SKM-1 (cell line): ENCODE data around the gene GAPDH.
A peak's percentile ranks its signal among the peaks of the same experiment; 100 is the strongest.
"Not testable (repeated sequence)": the region's sequence is repeated elsewhere in the genome, so short reads cannot be mapped to it uniquely, and the experiment has no call there.

Experiments
- DNase-seq: peaks from one replicate; lab custom pipeline; 2025; ENCODE audit not compliant: unreplicated experiment; lab: John Stamatoyannopoulos, UW

GAPDH gene

DNA sequence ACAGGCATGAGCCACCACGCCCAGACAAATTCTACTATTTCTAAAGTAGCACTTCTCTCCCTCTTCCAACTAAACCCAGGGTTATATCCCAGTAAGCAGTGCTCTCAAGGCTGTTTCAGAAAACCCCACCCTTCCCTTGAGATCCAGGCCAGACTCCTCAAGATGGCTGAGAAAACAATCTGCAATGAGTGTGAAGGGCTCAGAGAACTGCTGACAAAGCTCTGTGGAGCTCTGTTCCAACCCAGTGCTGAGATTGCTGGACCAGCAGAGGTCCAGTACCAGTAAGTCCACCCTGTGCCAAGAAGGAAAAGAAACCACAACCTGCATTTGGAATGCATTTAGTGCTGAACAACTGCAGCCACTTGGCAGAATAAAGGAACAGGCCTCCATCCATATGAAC, 25.2 kb downstream of the GAPDH start:
- no peak for DNase-seq

- no peak for DNase-seq
These were observed 26.3 kb downstream of the GAPDH start for GRCh38 chr12:6560501-6561205.

DNA sequence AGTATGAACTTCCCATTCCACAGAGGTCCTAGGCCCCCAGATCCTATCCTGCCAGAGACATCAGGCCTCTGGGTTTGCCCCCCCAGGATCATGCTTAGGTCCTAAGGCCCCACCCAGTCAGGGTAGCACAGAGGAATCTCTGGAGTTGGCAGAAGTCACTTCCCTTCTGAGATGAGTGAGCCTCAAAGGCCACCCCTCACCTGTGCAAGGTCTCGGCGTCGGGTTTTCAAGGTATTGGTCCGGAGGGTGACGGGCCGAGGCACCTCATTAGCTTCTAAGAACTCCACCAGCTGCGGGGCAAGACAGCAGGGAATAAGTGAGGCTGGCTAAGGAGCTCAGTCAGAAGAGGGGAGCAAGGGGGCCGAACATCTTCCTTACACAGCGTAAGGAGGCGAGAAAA, 28.6 kb downstream of the GAPDH start:
- DNase-seq = no peak

GRCh38 chr12:6563448-6564050, 29.2 kb downstream of the GAPDH start:
- DNase-seq = peak; percentile 21

GRCh38 chr12:6567112-6567670, 32.9 kb downstream of the GAPDH start:
- DNase-seq = no peak

DNA sequence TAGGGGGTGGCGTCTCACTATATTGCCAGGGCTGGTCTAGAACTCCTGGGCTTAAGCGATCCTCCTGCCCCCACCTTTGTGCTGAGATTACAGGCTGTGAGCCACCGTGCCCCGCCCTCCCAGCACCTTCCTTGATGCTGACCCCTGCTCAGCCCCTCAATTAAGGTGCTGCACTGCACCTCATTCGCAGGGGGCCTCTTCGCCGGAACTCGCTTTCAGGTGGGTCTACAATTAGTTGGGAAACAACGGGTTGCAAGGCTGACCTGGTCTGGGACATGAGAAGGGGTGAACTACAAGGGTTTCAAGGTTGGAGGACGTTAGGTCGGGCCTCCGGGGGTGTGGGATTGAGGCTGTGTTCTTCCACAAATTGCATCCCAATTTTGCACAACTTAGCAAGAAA, 35.0 kb downstream of the GAPDH start:
- no peak for DNase-seq

GRCh38 chr12:6569786-6570185, 35.5 kb downstream of the GAPDH start:
- no peak for DNase-seq

GRCh38 chr12:6570264-6570887, 36.1 kb downstream of the GAPDH start:
- DNase-seq = no peak

DNA sequence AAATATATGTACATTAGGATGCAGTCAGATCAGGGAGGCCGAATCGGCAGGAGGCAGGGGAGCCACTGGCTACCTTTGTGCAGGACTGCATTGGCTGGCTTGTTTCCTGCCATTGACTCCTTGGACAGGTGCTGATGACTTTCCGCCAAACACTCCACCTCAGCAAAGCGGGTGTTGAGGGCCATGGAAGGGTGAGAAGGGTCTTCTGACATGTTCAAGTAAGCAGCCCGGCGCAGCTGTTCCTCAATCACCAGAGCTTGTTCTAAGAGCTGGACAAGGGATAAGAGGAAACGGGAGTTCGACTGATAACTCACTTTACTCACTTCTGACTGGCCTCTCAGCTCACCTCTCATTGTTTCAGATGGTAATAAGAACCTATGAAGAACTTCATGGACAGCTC, 38.7 kb downstream of the GAPDH start:
- DNase-seq = no peak

- no peak for DNase-seq
These were observed 40.4 kb downstream of the GAPDH start for GRCh38 chr12:6574576-6575295.

GRCh38 chr12:6575648-6576047, 41.3 kb downstream of the GAPDH start:
- no peak for DNase-seq

DNA sequence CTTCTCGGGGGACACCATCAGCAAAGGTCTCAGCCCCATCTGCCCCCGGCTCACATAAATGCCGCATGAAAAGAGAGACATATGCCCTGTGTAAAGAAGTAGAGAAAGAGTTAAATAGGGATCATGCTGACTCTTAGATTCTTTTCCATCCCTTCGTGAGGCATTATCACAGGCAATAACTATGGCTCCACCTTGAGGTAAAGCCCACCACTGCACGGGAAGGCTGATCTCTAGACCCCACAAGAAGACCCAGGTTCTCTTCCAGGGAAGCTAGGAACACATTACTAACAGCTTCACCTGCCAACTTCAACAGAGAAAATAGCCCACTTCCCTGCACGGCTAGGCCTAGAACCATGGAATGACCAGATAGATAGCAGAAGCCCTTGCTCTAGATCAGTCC, 47.9 kb downstream of the GAPDH start:
- no peak for DNase-seq

DNA sequence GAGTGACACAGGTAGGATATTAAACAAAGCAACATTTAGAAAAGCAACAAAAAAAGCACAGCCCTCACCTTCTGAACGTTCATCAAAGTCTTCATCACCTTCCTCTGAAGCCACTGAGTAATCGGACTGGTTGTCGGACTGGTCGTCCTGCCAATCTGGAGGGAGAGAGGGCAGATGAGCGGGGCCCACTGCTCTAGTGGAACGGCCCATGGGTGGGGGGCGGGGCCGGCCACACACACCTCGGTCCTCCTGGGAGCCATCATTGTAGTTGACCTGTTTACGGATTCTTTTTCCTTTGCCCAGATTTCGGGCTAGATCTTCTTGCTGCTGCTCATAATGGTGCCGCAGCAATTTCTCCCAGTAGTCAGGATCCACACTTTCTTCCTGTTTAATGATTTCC, 48.6 kb downstream of the GAPDH start:
- no peak for DNase-seq

DNA sequence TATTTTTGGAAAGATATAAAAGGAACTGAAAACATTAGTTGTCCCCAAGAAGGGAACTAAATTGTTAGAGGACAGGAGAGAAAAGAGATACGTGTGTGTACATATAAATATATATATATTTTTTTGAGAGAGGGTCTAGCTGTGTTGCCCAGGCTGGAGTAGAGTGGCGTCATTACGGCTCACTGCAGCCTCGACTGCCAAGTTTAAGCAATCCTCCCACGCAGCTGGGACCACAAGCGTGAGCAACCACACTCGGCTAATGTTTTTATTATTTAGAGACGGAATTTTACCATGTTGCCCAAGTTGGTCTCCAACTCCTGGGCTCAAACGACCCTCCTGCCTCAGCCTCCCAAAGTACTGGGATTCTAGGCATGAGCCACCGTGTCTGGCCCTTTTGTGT, 50.0 kb downstream of the GAPDH start:
- DNase-seq = no peak

DNA sequence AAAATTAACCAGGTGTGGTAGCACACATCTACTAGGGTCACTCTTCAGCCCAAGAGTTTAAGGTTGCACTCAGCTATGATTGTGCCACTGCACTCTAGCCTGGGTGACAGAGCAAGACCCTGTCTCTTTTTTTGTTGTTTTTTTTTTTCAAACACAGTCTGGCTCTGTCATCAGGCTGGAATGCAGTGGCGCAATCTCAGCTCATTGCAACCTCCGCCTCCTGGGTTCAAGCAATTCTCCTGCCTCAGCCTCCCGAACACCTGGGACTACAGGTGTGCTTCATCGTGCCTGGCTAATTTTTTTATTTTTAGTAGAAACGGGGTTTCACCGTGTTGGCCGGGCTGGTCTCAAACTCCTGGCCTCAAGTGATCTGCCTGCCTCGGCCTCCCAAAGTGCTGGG, 52.3 kb downstream of the GAPDH start:
- not testable (repeated sequence) for DNase-seq
